Ovary (tissue), 3 donors: ENCODE measurements around the gene HPSE2.

Source experiments
- EP300 ChIP-seq: sonication (generic); formaldehyde crosslinking; IDR thresholded peaks from one replicate; pipeline ENCODE4 v1.6.1; 2017; ENCODE audit warnings: antibody characterized with exemption
- POLR2A ChIP-seq: fragments of 450-650 bp; IDR thresholded peaks from one replicate; pipeline ENCODE4 v1.6.1; 2017; ENCODE audit warnings: antibody characterized with exemption, mild to moderate bottlenecking, moderate library complexity
- TF ChIP-seq, protein P1 (sequence below), 3 donors: fragments of 450-650 bp in 2 of 3; fragments of 200-600 bp in 1 of 3; IDR thresholded peaks; one replicate each; pipeline versions ENCODE4 v1.5.1 to v1.8.0; 2016 to 2022; ENCODE audit warnings: antibody characterized with exemption in 3 of 3, mild to moderate bottlenecking in 1 of 3
- donor health status: DM: no; HTN: no; CAD: no.

DNA sequence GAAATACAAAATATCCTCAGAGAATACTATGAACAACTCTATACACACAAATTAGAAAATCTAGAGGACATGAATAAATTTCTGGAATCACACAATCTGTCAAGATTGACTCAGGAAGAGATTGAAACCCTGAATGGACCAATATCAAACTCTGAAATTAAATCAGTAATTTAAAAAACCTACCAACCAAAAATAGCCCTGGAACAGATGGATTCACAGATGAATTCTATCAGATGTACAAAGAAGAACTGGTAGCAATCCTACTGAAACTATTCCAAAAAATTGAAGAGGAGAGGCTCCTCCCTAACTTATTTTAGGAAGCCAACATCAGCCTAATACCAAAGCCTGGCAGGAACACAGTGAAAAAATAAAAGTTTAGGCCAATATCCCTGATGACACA is 190.0 kb downstream of the HPSE2 start:
- TF ChIP-seq, protein P1, sequence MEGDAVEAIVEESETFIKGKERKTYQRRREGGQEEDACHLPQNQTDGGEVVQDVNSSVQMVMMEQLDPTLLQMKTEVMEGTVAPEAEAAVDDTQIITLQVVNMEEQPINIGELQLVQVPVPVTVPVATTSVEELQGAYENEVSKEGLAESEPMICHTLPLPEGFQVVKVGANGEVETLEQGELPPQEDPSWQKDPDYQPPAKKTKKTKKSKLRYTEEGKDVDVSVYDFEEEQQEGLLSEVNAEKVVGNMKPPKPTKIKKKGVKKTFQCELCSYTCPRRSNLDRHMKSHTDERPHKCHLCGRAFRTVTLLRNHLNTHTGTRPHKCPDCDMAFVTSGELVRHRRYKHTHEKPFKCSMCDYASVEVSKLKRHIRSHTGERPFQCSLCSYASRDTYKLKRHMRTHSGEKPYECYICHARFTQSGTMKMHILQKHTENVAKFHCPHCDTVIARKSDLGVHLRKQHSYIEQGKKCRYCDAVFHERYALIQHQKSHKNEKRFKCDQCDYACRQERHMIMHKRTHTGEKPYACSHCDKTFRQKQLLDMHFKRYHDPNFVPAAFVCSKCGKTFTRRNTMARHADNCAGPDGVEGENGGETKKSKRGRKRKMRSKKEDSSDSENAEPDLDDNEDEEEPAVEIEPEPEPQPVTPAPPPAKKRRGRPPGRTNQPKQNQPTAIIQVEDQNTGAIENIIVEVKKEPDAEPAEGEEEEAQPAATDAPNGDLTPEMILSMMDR (IDR thresholded peaks at IDR 0.05), result no peak
- no peak for TF ChIP-seq POLR2A
- no peak for TF ChIP-seq EP300
